Choroid plexus epithelial cell (primary cell): ENCODE measurements around the gene P4HB.
A peak's percentile ranks its signal among the peaks of the same experiment; 100 is the strongest.

Experiments used
- DNase-seq: peaks from one replicate; pipeline ENCODE4 v3.0.0-alpha.2; 2010; ENCODE audit warnings: low read depth
- H3K4me3 ChIP-seq: 2 replicates; pipeline ENCODE4 v1.5.1; 2011; ENCODE audit warnings: low read depth, mild to moderate bottlenecking, control low read depth, low read length, moderate library complexity
- TF ChIP-seq, protein P1 (sequence below): conservative IDR thresholded peaks from 2 replicates; pipeline ENCODE4 v1.5.1; 2011; ENCODE audit warnings: low read depth, mild to moderate bottlenecking, control low read depth, inconsistent platforms, low read length, moderate library complexity

P4HB gene

DNA sequence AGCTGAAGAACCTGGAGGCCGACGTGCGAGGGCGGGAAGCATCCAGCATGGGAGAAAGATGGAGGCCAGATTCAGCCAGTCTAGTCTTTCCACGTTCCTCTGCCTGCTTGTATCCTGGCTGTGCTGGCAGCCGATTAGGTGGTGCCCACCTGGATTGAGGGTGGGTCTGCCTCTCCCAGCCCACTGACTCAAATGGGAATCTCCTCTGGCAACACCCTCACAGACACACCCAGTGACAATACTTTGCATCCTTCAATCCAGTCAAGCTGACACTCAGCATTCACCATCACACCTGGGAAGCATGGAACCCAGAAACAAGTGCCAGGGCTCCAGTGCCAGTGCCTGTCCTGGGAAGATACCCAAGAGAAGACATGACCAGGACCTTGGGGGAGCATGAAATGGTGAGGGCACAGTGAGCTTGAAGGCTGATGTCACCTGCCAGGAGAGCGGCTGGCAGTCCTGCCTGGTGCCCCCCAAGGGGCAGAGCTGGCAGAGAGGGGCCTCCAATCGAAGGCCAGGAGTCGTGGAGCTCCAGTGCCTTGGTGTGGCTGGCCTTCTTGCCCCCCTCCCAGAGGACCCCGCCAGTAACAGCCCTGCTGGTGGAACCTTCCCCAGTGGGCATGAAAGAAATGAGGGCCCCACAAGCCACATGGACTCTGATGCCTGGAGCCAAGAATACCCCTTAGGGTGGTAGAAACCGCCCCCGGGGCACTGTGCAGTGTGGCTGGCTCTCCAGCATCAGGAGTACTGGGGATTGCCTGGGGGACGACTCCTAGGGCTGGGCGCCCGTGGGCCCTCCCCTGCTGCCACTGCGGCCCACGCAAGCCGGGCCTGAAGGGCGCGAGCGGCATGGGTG is 41.1 kb upstream of the P4HB start:
- TF ChIP-seq, protein P1, sequence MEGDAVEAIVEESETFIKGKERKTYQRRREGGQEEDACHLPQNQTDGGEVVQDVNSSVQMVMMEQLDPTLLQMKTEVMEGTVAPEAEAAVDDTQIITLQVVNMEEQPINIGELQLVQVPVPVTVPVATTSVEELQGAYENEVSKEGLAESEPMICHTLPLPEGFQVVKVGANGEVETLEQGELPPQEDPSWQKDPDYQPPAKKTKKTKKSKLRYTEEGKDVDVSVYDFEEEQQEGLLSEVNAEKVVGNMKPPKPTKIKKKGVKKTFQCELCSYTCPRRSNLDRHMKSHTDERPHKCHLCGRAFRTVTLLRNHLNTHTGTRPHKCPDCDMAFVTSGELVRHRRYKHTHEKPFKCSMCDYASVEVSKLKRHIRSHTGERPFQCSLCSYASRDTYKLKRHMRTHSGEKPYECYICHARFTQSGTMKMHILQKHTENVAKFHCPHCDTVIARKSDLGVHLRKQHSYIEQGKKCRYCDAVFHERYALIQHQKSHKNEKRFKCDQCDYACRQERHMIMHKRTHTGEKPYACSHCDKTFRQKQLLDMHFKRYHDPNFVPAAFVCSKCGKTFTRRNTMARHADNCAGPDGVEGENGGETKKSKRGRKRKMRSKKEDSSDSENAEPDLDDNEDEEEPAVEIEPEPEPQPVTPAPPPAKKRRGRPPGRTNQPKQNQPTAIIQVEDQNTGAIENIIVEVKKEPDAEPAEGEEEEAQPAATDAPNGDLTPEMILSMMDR, result no peak
- H3K4me3 ChIP-seq, result peak overlapping the region; percentile 22
- DNase-seq, result no peak

DNA sequence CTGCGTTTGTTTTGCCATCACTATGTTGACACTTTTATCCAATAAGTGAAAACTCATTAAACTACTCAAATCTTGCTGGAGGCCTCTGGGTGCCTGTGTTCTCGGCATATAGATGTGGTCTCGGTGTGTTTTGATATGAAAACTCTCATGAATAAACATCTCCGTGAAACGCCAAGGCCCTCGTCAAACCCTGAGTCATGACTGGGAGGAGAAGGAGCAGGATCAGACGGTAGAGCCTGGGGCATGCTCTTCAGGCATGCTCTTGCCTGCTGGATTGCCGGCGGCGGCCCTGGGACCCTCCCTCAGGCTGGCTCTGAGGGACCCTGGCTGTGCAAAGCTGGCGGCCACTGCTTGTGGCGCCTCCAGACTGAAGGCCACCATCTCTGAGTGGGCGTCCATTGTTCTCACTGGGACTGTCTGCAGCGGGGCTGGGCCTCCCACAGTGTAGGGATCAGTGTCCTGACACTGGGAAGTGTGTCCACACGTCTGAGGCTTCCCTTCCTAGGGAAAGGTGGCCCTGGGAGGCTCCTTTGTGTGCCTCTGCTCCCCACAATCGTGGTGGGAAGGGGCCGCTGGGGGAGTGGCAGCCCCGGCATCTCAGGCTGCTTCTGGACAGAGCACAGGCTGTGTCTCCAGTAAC is 40.0 kb upstream of the P4HB start:
- DNase-seq, result no peak
- TF ChIP-seq, protein P1, result no peak
- no peak overlapping the region for H3K4me3 ChIP-seq

DNA sequence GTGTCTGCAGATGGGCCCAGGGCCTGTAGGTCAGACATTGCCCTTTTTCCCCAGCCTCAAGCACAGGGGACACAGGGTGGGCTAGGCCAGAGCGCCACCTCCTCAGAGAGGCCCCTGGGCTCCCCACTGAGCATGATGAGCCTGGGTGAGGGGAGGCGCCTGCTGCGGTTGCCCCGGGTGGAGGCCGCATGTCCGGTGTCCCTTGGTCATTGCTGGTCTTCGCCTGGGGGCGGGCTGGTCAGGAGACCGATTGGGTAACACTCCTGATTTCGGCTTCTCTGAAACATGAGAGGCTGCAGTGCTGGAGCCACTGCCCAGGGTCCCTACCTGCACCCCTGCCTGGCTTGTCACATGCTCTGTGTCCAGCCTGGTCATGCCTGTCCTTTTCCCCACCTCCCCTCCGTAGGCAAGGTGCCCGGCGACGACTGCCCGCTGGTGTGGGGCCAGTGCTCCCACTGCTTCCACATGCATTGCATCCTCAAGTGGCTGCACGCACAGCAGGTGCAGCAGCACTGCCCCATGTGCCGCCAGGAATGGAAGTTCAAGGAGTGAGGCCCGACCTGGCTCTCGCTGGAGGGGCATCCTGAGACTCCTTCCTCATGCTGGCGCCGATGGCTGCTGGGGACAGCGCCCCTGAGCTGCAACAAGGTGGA is 39.3 kb upstream of the P4HB start:
- no peak for DNase-seq
- TF ChIP-seq, protein P1, result no peak
- no peak overlapping the region for H3K4me3 ChIP-seq

DNA sequence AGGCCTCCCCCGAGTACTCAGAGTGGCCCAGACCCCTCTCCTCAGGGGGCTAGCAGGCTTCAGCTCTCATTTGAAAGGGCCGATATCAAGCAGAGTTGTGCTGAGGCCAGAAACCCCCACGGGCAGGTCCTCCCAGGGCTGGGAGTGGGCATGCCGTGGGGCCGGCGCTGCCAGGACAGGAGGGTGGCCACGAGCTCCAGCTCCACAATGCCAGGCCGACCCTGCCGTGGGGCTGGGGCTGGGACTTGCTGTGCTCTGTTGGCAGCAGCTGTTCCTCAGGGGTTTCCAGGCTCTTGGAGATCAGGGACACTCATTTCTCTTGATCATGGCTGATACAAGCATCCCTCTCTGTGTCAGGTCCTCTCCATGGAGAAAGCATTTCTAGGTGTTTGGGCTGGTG is 38.5 kb upstream of the P4HB start:
- TF ChIP-seq, protein P1, result no peak
- H3K4me3 ChIP-seq, result no peak overlapping the region
- no peak for DNase-seq

DNA sequence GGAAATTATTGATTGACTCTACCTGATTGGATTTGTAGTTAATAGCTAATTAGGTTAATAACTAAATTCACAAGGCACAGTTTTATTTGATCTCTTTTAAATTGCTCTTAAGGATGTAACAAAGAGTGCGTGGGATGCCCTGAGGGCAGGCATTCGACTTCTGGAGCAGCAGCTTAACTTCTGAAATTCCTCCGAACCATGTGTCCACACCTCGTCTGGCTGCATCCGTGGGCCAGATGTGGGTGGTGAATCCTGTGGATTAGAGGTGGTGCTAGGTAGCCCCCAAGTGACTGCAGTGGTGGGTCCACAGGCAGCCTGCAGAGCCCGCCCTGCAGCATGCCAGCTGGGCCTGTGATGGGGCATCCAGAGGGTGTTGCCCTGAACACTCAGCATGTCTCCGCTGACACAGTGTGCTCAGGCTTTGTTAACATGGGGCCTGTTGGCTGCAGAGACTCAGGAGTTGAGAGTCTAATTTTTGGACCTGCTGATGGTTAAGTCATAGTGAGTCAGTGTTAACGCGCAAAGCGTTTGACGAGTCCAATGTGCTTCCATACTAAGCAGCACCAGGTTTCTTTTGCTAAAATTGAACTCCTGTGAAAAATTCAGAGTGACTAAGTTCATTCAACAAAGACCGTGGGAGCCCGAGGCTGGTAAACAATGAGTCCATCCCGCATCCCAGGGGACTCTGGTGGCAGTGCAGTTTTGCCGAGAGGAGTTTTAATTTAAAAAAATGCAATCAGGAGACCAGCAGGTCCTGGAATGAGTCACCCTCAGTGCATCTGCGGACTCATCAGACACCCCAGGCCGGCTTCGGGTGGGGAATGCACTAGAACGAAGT is 37.9 kb upstream of the P4HB start:
- TF ChIP-seq, protein P1, result no peak
- no peak overlapping the region for H3K4me3 ChIP-seq
- peak; percentile 87 for DNase-seq

DNA sequence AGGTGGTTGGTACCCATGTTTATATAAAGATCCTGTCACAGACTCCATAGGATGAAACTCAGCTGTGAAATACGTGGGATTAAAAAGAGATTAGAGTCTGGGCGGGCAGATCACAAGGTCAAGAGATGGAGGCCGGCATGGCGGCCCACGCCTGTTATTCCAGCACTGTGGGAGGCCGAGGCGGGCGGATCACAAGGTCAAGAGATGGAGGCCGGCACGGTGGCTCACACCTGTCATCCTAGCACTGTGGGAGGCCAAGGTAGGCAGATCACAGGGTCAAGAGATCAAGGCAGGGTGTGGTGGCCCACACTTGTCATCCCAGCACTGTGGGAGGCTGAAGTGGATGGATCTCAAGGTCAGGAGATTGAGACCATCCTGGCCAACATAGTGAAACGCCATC is 35.1 kb upstream of the P4HB start:
- no peak overlapping the region for H3K4me3 ChIP-seq
- TF ChIP-seq, protein P1, result no peak
- DNase-seq, result no peak
